Stimulated activated CD4-positive, alpha-beta T cell treated with anti-CD3 and anti-CD28 coated beads, Interleukin-2, amount 100 ng/mL, for 48 hours (primary cell): ENCODE measurements around the gene REXO2.

ENCODE experiments used
- DNase-seq, 2 donors: peaks; one replicate each; pipeline ENCODE4 v3.0.0-alpha.2; 2020

REXO2 gene

GRCh38 chr11:114441921-114442320 lies 2.7 kb downstream of the REXO2 start:
- DNase-seq: no peak

DNA sequence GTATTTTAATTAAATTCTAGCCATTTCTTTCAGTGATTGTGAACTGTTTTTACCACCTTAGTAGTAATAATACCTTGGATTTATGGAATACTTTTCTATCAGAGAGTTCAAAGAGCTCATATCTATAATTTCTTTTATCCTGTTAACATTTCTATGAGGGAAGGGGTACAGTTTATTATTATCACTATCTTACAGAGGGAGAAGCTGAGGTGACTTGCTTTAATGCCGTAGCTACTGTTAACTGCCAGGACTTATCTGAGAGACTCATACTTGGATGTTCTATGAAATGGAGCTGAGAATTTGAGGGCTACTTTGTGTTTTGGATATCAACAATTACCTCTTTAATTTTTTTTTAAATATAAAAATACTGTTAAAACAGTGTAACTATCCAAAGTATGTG lies 3.3 kb downstream of the REXO2 start:
- no peak for DNase-seq

DNA sequence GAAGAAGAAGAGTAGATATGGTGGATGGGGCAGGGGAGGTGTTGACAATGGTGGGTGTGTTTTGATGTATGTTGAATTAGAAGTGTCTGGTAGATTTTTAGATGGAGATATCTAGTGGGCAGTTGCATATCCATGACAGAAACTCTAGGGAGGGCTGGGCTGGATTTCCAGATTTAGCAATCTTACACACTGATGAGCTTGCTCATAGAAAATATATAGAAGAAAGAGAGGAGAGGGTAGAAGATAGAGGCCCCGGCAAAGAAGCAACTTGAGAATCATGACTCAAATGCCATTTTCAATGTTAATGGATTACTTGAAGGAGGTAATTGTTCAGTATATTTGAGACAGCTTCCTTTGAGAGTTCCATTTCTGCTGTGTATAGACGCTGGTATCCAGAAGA lies 8.2 kb downstream of the REXO2 start:
- DNase-seq: no peak

DNA sequence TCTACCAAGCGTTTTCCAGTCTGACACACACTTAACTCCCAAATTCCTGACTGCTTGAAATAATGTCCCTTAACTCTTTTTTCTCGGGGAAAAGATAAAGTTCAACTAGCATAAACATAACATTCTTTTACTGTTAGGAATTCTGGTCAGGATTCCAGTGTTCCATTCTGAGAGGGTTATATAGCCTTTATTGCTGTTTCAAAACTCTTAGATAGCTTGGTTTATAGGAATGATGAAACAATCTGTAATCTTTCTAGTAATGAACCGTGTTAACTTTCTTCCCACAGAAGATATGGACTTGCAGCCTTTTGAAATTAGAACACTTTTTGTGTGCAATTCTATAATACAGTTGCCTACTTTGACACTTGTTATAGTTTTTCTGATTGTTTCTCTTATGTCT lies 8.6 kb downstream of the REXO2 start:
- DNase-seq: no peak

GRCh38 chr11:114448749-114449482 lies 9.6 kb downstream of the REXO2 start:
- no peak for DNase-seq

GRCh38 chr11:114449845-114450244 lies 10.6 kb downstream of the REXO2 start:
- no peak for DNase-seq

GRCh38 chr11:114452399-114452798 lies 13.1 kb downstream of the REXO2 start:
- DNase-seq: no peak

- no peak for DNase-seq
These were observed 24.7 kb downstream of the REXO2 start for GRCh38 chr11:114463999-114464398.

DNA sequence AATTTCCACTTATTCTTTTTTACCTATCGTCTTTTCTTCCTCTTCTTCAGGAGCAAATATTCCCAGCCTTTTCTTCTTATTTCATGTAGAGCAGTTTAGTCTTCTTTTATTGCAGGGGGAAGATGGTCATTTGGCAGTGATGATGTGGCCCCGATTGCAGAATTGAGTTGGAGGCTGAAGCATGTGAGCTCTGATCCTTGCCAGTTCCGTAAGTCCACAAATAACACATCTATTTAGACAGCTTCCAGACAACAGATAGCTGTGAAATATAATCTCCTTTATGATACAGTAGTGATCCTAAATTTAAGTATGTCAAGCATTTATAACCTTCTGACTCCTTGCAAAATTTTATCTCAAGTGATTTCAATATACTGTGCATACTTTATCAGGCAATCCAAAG lies 27.5 kb downstream of the REXO2 start:
- no peak for DNase-seq

DNA sequence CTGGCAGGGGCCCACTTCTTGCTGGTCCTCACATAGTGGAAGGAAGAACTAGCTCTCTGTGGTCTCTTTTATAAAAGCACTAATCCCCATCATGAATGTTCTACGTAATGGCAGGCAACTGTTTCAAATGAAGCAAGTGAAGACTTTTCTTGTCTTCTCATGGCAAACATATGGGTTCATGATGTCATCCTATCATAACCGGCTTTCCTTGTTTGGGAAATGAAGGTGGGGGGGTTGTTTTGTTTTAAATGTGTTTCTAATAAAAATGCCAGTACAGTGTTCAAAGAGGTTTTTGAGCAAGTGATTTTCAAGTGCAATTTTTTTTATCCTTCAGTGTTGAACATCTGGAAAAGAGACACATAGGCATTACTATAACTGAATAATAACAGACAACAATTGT lies 33.4 kb downstream of the REXO2 start:
- DNase-seq: no peak

DNA sequence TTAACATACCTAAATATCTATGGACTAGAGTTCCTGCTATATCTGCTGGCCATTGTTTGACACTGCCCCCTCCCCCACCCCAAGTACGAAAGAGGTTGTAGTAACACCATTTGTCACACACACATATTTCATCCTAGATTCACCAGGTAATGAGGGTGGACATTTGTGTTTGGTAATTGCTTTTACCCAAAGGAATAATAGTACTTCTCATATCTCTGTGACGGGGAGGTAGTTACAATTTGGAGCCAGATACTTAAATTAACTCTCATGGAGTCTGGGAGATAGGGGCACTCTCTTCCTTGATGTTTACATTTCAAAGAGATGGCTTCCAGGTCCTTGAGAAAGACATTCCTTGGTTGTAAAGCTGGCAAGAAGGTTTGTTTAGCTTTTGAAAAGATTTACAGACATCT lies 38.7 kb downstream of the REXO2 start:
- no peak for DNase-seq

DNA sequence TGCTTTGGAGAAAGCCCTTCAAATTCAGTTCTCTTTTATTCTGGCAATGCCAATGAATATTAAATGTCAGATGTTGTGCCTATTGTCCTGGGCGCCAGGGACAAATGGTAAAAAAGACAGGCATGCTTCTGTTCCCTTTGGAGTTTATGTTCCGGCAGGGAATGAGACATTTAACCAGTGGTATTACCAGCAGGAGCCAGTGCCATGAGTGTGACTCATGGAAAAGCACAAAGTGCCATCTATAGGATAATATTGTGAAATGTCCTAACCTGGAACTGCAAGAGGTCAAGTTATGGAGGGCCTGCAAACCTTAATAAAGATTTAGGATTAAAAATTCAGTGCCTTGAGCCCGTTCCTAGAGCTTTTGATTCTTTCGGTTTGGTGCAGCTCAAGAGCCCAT lies 39.5 kb downstream of the REXO2 start:
- DNase-seq: no peak

DNA sequence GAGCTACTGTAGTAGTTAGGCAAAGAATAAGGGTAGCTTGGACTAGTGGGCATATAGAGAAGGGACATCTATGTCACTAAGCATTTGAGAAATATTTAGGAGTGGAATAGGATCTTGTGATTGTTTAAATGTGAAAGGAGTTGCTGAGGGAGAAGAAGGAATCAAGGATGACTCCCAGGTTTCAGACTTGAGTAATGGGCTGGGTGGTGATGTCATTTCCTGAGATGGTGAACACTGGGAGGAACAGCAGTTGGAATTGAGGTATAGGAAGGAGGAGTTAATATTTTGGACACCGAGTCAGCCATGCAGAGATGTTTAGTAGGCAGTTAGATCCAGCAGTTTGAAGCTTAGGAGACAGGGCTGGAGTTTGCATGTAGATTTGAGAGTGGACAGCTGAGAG lies 40.1 kb downstream of the REXO2 start:
- DNase-seq: no peak

DNA sequence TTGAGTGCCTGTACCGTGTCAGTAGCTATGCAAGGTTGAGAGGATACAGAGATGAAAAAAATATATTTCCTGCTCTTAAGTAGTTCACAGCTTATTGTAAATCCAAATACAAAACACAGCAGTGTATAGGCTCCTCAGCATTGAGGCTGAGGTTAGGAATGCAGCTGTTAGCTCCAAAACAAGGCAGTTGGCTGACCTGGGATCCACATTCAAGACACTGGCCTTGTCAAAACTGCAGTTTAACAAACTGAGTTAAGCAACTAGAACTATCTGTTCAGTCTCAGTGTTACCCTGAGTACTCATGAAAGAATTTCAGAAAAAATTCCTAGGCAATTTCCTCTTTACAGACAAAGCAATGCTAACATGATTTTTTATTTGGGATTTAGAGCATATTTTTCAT lies 42.8 kb downstream of the REXO2 start:
- no peak for DNase-seq

GRCh38 chr11:114483929-114484328 lies 44.7 kb downstream of the REXO2 start:
- no peak for DNase-seq

GRCh38 chr11:114496915-114497314 lies 57.6 kb downstream of the REXO2 start:
- DNase-seq: no peak

DNA sequence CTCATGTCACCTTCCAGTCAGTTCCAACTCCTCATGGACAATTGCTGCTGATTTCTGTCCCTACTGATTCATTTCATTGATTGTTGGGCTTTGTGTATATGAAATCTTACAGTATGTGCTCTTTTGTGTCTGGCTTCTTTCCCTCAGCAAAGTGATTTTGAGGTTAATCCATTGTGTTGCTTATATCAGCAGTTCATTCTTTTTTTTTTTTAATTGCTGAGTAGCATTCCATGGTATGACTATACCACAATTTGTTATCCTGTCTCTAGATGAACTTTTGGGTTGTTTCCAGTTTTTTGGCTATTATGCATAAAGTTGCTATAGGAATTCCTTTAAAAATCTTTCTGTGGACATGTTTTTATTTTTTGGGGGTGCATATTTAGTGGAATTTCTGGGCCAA lies 60.5 kb downstream of the REXO2 start:
- no peak for DNase-seq
